Loucy (cell line): ENCODE data around the gene ACSF3.
"Not testable (repeated sequence)": the region's sequence is repeated elsewhere in the genome, so short reads cannot be mapped to it uniquely, and the experiment has no call there.

Experiments
- CTCF ChIP-seq: fragments of 200-600 bp; sonication (generic); conservative IDR thresholded peaks from 2 replicates; pipeline ENCODE4 v1.5.1; 2014; ENCODE audit warnings: mild to moderate bottlenecking, antibody characterized with exemption, low read length
- EZH2phosphoT487 ChIP-seq: fragments of 200-600 bp; IDR thresholded peaks from 2 replicates; pipeline ENCODE4 v1.6.1; 2018; ENCODE audit warnings: antibody characterized with exemption, mild to moderate bottlenecking, moderate library complexity, borderline replicate concordance

- TF ChIP-seq CTCF, EZH2phosphoT487: not testable (repeated sequence)
Observed at GRCh38 chr16:89192186-89192955, 98.7 kb downstream of the ACSF3 start.
